HEK293T (cell line): ENCODE data around the gene RPL13A.

ENCODE experiments used
- NFRKB ChIP-seq: fragments of 450-650 bp; IDR thresholded peaks from 2 replicates; pipeline ENCODE4 v1.6.1; 2016; ENCODE audit warnings: mild to moderate bottlenecking, moderate library complexity
- PKNOX1 ChIP-seq: fragments of 450-650 bp; IDR thresholded peaks from 2 replicates; pipeline ENCODE4 v1.6.1; 2016

- TF ChIP-seq NFRKB = no peak
- no peak for TF ChIP-seq PKNOX1
Observed at GRCh38 chr19:49528211-49528771, 40.9 kb downstream of the RPL13A start.
